HG03457 (cell line): ENCODE measurements around the gene ACKR3.

Experiments used
- ATAC-seq: cut with Tn5 transposase; IDR thresholded peaks from one replicate; pipeline ENCODE4 v1.9.1; 2021; ENCODE audit warnings: moderate number of reproducible peaks; ENCODE audit not compliant: unreplicated experiment

The ACKR3 gene

GRCh38 chr2:236549165-236549564, 20.5 kb upstream of the ACKR3 start:
- no peak for ATAC-seq

- ATAC-seq: no peak
These were observed 19.3 kb upstream of the ACKR3 start for GRCh38 chr2:236550290-236550689.

GRCh38 chr2:236550701-236551465, 18.7 kb upstream of the ACKR3 start:
- peak; percentile 49 for ATAC-seq

- no peak for ATAC-seq
These were observed 18.0 kb upstream of the ACKR3 start for GRCh38 chr2:236551471-236552211.

- ATAC-seq: no peak
These were observed 17.4 kb upstream of the ACKR3 start for GRCh38 chr2:236552212-236552542.

- ATAC-seq: no peak
These were observed 16.9 kb upstream of the ACKR3 start for GRCh38 chr2:236552581-236553363.

GRCh38 chr2:236553522-236553921, 16.1 kb upstream of the ACKR3 start:
- no peak for ATAC-seq

GRCh38 chr2:236554629-236555282, 14.9 kb upstream of the ACKR3 start:
- no peak for ATAC-seq

GRCh38 chr2:236555481-236555880, 14.1 kb upstream of the ACKR3 start:
- ATAC-seq: no peak

- no peak for ATAC-seq
These were observed 12.2 kb upstream of the ACKR3 start for GRCh38 chr2:236557306-236558030.

- ATAC-seq: no peak
These were observed 11.6 kb upstream of the ACKR3 start for GRCh38 chr2:236558036-236558435.

GRCh38 chr2:236558993-236559978, 10.3 kb upstream of the ACKR3 start:
- ATAC-seq: no peak

GRCh38 chr2:236561874-236562273, 7.8 kb upstream of the ACKR3 start:
- ATAC-seq: no peak

- ATAC-seq: no peak
These were observed 7.2 kb upstream of the ACKR3 start for GRCh38 chr2:236562434-236562833.

GRCh38 chr2:236563953-236564352, 5.7 kb upstream of the ACKR3 start:
- no peak for ATAC-seq

- ATAC-seq: no peak
These were observed 4.4 kb upstream of the ACKR3 start for GRCh38 chr2:236565212-236565611.

GRCh38 chr2:236565879-236566402, 3.7 kb upstream of the ACKR3 start:
- ATAC-seq: no peak

GRCh38 chr2:236566596-236566995, 3.0 kb upstream of the ACKR3 start:
- no peak for ATAC-seq
